HG03139 (cell line): ENCODE data around the gene ANKRD36C.
"Not testable (repeated sequence)": the region's sequence is repeated elsewhere in the genome, so short reads cannot be mapped to it uniquely, and the experiment has no call there.

ENCODE experiments used
- ATAC-seq: cut with Tn5 transposase; IDR thresholded peaks from one replicate; pipeline ENCODE4 v1.9.1; 2021; ENCODE audit not compliant: unreplicated experiment

Gene ANKRD36C

DNA sequence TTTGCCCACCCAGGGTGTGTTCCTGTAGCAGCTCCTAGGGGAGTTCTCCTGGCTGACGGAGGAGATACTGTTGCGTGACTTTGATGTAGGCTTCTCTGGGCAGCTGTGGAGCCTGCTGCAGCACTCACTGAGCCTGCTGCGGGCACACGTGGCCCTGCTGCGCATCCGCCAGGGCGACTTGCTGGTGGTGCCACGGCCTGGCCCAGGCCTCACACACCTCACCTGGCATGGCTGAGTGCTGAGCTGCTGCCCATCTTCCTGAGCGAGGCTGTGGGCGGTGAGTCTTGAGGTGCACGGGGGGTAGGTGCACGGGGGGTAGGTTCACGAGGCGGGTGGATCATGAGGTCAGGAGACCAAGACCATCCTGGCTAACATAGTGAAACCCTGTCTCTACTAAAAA lies 191.7 kb downstream of the ANKRD36C start:
- ATAC-seq: no peak

- ATAC-seq: not testable (repeated sequence)
Measured at GRCh38 chr2:95799147-95799889, 192.3 kb downstream of the ANKRD36C start.

- ATAC-seq: not testable (repeated sequence)
Measured at GRCh38 chr2:95796249-95797099, 195.2 kb downstream of the ANKRD36C start.

DNA sequence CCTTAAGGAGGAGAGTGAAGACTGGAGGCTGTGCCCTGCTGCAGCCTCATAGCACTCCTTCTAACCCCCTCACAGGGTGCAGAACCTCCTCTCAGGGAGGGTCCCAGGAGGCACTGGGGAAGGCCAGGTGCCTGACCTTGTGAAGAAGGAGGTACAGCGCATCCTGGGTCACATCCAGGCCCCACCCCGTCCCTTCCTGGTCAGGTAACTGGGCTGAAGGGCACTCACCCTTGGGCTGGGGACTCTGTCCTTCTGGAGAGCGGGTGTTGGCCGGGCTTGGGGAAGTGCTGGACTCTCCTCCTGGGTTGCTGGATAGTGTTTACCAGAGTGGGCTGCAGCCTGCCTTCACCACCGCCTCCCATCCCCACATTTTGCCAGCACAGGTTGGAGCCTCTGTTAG lies 197.7 kb downstream of the ANKRD36C start:
- ATAC-seq: not testable (repeated sequence)

DNA sequence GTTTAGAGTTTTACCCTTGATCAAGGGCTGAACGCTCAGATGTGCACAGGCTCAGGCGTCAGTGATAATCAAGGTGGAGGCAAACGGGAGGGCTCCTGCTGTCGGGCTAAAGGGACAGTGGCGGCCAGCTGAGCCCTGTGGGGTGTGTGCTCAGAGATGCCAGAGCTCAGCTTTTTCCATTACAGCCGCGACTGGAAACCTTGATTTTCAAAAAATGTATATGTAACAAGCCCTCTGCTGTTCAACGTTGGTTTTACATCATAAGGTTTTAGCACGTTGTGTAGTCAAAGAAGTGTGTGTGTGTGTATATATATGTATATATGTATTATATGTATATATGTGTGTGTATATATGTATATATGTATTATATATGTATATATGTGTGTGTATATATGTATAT lies 201.4 kb downstream of the ANKRD36C start:
- not testable (repeated sequence) for ATAC-seq

GRCh38 chr2:95789385-95789784 lies 202.2 kb downstream of the ANKRD36C start:
- not testable (repeated sequence) for ATAC-seq

GRCh38 chr2:95788642-95789041 lies 203.0 kb downstream of the ANKRD36C start:
- not testable (repeated sequence) for ATAC-seq
